ENCODE measurements around the gene FMNL2.

FMNL2 gene

GRCh38 chr2:152529420-152530115 lies 194.6 kb downstream of the FMNL2 start:
- Histone ChIP-seq H3K4me2 (ENCODE audit: low read length) (no peak overlapping the region), H3K9me2 (ENCODE audit: low read depth, low read length) (no peaks in the 10 kb centered on the region), H3K27me3 (ENCODE audit: insufficient read depth, low read length) (no peaks in the 10 kb centered on the region), H3K9ac (ENCODE audit: low read length) (no peak overlapping the region), H3K27ac (ENCODE audit: low read depth, low read length, poor library complexity, severe bottlenecking) (no peak overlapping the region), H3K4me3 (ENCODE audit: low read depth, low read length, poor library complexity, severe bottlenecking) (no peak overlapping the region), H3F3A (ENCODE audit: insufficient read depth, low read length) (no peaks in the 10 kb centered on the region), H3K36me3 (ENCODE audit: insufficient read depth, low read length) (no peaks in the 10 kb centered on the region), H4K20me1 (ENCODE audit: insufficient read depth, low read length) (no peaks in the 10 kb centered on the region), H3K9me3 (ENCODE audit: low read length) (no peaks in the 10 kb centered on the region), H3K4me1 (ENCODE audit: insufficient read depth, low read length, severe bottlenecking) (no peaks in the 10 kb centered on the region), H3K79me2 (ENCODE audit: insufficient read depth, low read length) (no peaks in the 10 kb centered on the region), H2AFZ (ENCODE audit: low read length) (no peak overlapping the region)
- TF ChIP-seq EZH2 (IDR thresholded peaks at IDR 0.05; ENCODE audit: borderline replicate concordance, low read length) = no peak
- no peak for TF ChIP-seq CTCF (IDR thresholded peaks at IDR 0.05; ENCODE audit: low read length)

- H3K9ac ChIP-seq (ENCODE audit: low read length) = no peak overlapping the region
- no peak overlapping the region for H3K27ac ChIP-seq (ENCODE audit: low read depth, low read length, poor library complexity, severe bottlenecking)
- H3K4me2 ChIP-seq (ENCODE audit: low read length) = no peak overlapping the region
- H3F3A ChIP-seq (ENCODE audit: insufficient read depth, low read length) = no peaks in the 10 kb centered on the region
- no peaks in the 10 kb centered on the region for H4K20me1 ChIP-seq (ENCODE audit: insufficient read depth, low read length)
- H3K4me1 ChIP-seq (ENCODE audit: insufficient read depth, low read length, severe bottlenecking) = no peaks in the 10 kb centered on the region
- H2AFZ ChIP-seq (ENCODE audit: low read length) = no peak overlapping the region
- H3K36me3 ChIP-seq (ENCODE audit: insufficient read depth, low read length) = no peaks in the 10 kb centered on the region
- no peak for TF ChIP-seq CTCF (IDR thresholded peaks at IDR 0.05; ENCODE audit: low read length)
- no peak for TF ChIP-seq EZH2 (IDR thresholded peaks at IDR 0.05; ENCODE audit: borderline replicate concordance, low read length)
- no peak overlapping the region for H3K4me3 ChIP-seq (ENCODE audit: low read depth, low read length, poor library complexity, severe bottlenecking)
- H3K27me3 ChIP-seq (ENCODE audit: insufficient read depth, low read length) = no peaks in the 10 kb centered on the region
- H3K79me2 ChIP-seq (ENCODE audit: insufficient read depth, low read length) = no peaks in the 10 kb centered on the region
- no peaks in the 10 kb centered on the region for H3K9me3 ChIP-seq (ENCODE audit: low read length)
- H3K9me2 ChIP-seq (ENCODE audit: low read depth, low read length) = no peaks in the 10 kb centered on the region
Measured at GRCh38 chr2:152532241-152532640, 197.3 kb downstream of the FMNL2 start.

GRCh38 chr2:152534460-152535135 lies 199.6 kb downstream of the FMNL2 start:
- Histone ChIP-seq H3F3A (ENCODE audit: insufficient read depth, low read length) (no peaks in the 10 kb centered on the region), H3K9ac (ENCODE audit: low read length) (no peak overlapping the region), H3K27ac (ENCODE audit: low read depth, low read length, poor library complexity, severe bottlenecking) (no peak overlapping the region), H2AFZ (ENCODE audit: low read length) (no peak overlapping the region), H4K20me1 (ENCODE audit: insufficient read depth, low read length) (no peaks in the 10 kb centered on the region), H3K9me2 (ENCODE audit: low read depth, low read length) (no peaks in the 10 kb centered on the region), H3K79me2 (ENCODE audit: insufficient read depth, low read length) (no peaks in the 10 kb centered on the region), H3K36me3 (ENCODE audit: insufficient read depth, low read length) (no peaks in the 10 kb centered on the region), H3K9me3 (ENCODE audit: low read length) (no peaks in the 10 kb centered on the region), H3K4me1 (ENCODE audit: insufficient read depth, low read length, severe bottlenecking) (no peaks in the 10 kb centered on the region), H3K4me3 (ENCODE audit: low read depth, low read length, poor library complexity, severe bottlenecking) (no peak overlapping the region), H3K4me2 (ENCODE audit: low read length) (no peak overlapping the region), H3K27me3 (ENCODE audit: insufficient read depth, low read length) (no peaks in the 10 kb centered on the region)
- TF ChIP-seq EZH2 (IDR thresholded peaks at IDR 0.05; ENCODE audit: borderline replicate concordance, low read length) (no peak), CTCF (IDR thresholded peaks at IDR 0.05; ENCODE audit: low read length) (no peak)
